HuH-7.5 (cell line): ENCODE results near the gene SH3RF1.

Experiments used
- DNase-seq: peaks from one replicate; pipeline ENCODE4 v3.0.0; 2011; ENCODE audit warnings: low spot score

SH3RF1 gene

GRCh38 chr4:169102026-169102425 is 168.7 kb downstream of the SH3RF1 start:
- no peak for DNase-seq

- no peak for DNase-seq
Measured at GRCh38 chr4:169100670-169101101, 170.1 kb downstream of the SH3RF1 start.

- no peak for DNase-seq
Measured at GRCh38 chr4:169099771-169100180, 171.0 kb downstream of the SH3RF1 start.

- DNase-seq, result no peak
Measured at GRCh38 chr4:169098969-169099690, 171.6 kb downstream of the SH3RF1 start.

- no peak for DNase-seq
Measured at GRCh38 chr4:169098532-169098931, 172.2 kb downstream of the SH3RF1 start.

- no peak for DNase-seq
Measured at GRCh38 chr4:169098054-169098497, 172.7 kb downstream of the SH3RF1 start.

GRCh38 chr4:169096221-169096620 is 174.5 kb downstream of the SH3RF1 start:
- no peak for DNase-seq

GRCh38 chr4:169094656-169095231 is 176.0 kb downstream of the SH3RF1 start:
- DNase-seq, result no peak

- no peak for DNase-seq
Measured at GRCh38 chr4:169092889-169093522, 177.8 kb downstream of the SH3RF1 start.

- DNase-seq, result no peak
Measured at GRCh38 chr4:169090484-169091215, 180.1 kb downstream of the SH3RF1 start.

GRCh38 chr4:169089004-169089403 is 181.8 kb downstream of the SH3RF1 start:
- DNase-seq, result no peak

GRCh38 chr4:169084954-169085353 is 185.8 kb downstream of the SH3RF1 start:
- no peak for DNase-seq

GRCh38 chr4:169080981-169081380 is 189.8 kb downstream of the SH3RF1 start:
- DNase-seq, result no peak

- no peak for DNase-seq
Measured at GRCh38 chr4:169079942-169080827, 190.6 kb downstream of the SH3RF1 start.

- no peak for DNase-seq
Measured at GRCh38 chr4:169074117-169074516, 196.6 kb downstream of the SH3RF1 start.

GRCh38 chr4:169071747-169072146 is 199.0 kb downstream of the SH3RF1 start:
- DNase-seq, result no peak

GRCh38 chr4:169070895-169071218 is 199.9 kb downstream of the SH3RF1 start:
- DNase-seq, result peak; percentile 56

GRCh38 chr4:169070071-169070894 is 200.5 kb downstream of the SH3RF1 start:
- DNase-seq, result no peak

GRCh38 chr4:169068423-169068822 is 202.3 kb downstream of the SH3RF1 start:
- no peak for DNase-seq

- no peak for DNase-seq
Measured at GRCh38 chr4:169066934-169067333, 203.8 kb downstream of the SH3RF1 start.

GRCh38 chr4:169064296-169064695 is 206.5 kb downstream of the SH3RF1 start:
- DNase-seq, result no peak
